HG02938 (cell line): Measurements from ENCODE around the gene FAM78A.

Experiments
- ATAC-seq: cut with Tn5 transposase; IDR thresholded peaks from one replicate; pipeline ENCODE4 v1.9.1; 2021; ENCODE audit warnings: mild to moderate bottlenecking, moderate library complexity; ENCODE audit not compliant: unreplicated experiment

Gene FAM78A

GRCh38 chr9:131276094-131276888 is at the start of gene FAM78A:
TSS of gene FAM78A (minus strand) at chr9:131276510. CDS start at chr9:131276179, 331 bp downstream.
- ATAC-seq, result no peak

- ATAC-seq, result no peak
Measured at GRCh38 chr9:131324736-131325679, 48.7 kb upstream of the FAM78A start.

GRCh38 chr9:131323629-131324028 is 47.3 kb upstream of the FAM78A start:
- ATAC-seq, result no peak

- no peak for ATAC-seq
Measured at GRCh38 chr9:131320031-131320685, 43.8 kb upstream of the FAM78A start.

GRCh38 chr9:131319486-131319885 is 43.2 kb upstream of the FAM78A start:
- ATAC-seq, result no peak

- ATAC-seq, result no peak
Measured at GRCh38 chr9:131318231-131319085, 42.1 kb upstream of the FAM78A start.

- ATAC-seq, result no peak
Measured at GRCh38 chr9:131312822-131313770, 36.8 kb upstream of the FAM78A start.

- ATAC-seq, result no peak
Measured at GRCh38 chr9:131312246-131312645, 35.9 kb upstream of the FAM78A start.

- no peak for ATAC-seq
Measured at GRCh38 chr9:131310833-131311554, 34.7 kb upstream of the FAM78A start.

- no peak for ATAC-seq
Measured at GRCh38 chr9:131309530-131310276, 33.4 kb upstream of the FAM78A start.

GRCh38 chr9:131308906-131309529 is 32.7 kb upstream of the FAM78A start:
- no peak for ATAC-seq

- no peak for ATAC-seq
Measured at GRCh38 chr9:131308452-131308851, 32.1 kb upstream of the FAM78A start.

GRCh38 chr9:131307974-131308373 is 31.7 kb upstream of the FAM78A start:
- no peak for ATAC-seq

GRCh38 chr9:131306397-131307004 is 30.2 kb upstream of the FAM78A start:
- no peak for ATAC-seq

GRCh38 chr9:131304676-131305355 is 28.5 kb upstream of the FAM78A start:
- ATAC-seq, result no peak
